Stimulated activated CD4-positive, alpha-beta T cell treated with anti-CD3 and anti-CD28 coated beads, Interleukin-15, amount 100 ng/mL, for 24 hours (primary cell): ENCODE measurements around the gene CCR7.

ENCODE experiments used
- DNase-seq: peaks from one replicate; pipeline ENCODE4 v3.0.0-alpha.2; 2020

The CCR7 gene

DNA sequence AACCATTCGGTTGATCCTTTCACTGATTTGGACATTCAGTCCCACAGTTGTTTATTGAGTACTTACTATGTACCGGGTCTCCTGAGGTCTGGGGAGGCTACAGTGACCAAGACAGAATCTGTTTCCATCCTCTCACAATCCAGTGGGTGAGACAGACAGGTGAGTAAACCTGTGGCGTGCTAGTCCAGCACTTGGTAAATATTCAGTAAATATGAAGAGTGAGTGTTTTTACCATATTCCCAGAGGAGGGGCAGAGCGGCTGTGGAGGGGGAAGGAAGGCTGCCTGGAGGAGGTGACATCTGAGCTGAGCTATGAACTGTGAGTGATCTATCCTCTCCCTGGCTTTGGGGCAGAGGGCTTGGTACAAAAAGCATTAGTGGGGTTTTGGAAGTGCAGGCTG, 31.4 kb downstream of the CCR7 start:
- no peak for DNase-seq

DNA sequence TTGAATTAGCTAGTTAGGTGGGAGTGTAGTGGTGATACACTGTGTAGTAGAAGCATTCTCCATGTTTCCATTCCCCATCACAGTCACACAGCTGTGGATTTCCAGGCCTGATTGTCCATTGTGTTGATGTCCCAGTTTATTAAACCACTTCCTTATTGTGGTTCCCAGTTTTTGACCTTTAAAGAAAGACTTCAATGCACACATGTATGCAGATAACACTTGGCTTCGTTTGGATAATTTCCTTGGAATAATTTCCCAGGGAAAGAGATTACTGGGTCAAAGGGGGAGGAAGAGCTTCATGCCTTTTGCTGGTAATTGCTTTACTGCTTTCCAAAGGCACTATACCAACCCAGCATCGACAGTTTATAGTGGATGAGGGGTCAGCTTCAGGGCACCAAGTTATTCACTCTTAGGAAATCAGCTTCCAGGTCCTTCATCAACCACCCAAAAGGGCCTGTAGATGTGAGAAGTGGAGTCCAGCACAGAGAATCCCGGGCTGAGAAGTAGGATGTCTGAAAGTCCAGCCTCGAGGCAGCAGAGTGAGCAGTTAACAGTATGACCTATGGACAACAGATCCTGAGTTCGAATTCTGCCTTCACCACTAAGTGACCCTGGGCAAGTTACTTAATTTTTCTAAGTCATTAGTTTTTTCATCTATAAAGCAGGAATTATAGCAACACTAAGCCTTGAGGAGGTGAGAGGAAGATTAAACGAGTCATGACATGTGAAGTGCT, 32.6 kb downstream of the CCR7 start:
- no peak for DNase-seq

DNA sequence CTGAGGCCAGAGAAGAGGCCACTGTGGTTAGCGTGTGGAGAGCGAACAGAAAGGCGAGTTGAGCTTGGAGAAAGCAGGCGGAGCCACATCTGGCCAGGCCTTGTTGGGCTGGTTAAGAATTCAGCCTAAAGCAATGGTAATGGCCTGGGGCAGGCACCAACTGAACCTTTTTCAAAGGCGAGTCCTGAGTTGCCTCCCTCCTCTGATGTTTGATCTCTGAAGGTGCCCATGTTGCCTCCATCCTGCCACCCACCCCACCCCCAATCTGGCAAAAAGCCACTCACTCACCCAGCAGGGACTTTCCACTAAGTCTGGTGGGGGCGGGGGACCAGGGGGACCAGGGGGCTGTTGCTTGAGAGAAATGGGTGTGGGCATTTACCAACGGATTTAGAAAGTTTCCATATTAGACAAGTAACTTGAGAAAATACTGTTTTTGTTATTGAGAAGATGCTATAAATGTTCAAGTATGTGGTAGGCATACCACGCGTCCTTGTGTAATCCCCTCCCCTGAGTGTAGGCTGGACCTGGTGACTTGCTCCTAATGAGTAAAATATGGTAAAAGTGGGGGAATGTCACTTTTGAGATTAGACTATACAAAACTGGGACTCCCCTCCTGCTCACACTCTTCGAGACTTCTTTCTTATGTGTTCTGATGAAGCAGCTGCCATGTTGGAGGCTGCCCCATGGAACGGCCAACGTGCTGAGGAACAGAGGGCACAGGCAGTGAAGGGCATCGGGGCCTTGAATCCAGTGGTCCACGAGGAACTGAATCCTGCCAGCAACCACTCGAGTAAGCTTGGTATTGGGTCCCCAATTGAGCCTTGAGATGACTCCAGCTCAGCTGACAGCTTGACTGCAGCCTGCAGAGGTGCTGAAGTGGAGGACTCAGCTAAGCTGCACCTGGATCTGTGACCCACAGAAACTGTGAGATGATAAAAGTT, 34.0 kb downstream of the CCR7 start:
- peak; percentile 89 for DNase-seq

DNA sequence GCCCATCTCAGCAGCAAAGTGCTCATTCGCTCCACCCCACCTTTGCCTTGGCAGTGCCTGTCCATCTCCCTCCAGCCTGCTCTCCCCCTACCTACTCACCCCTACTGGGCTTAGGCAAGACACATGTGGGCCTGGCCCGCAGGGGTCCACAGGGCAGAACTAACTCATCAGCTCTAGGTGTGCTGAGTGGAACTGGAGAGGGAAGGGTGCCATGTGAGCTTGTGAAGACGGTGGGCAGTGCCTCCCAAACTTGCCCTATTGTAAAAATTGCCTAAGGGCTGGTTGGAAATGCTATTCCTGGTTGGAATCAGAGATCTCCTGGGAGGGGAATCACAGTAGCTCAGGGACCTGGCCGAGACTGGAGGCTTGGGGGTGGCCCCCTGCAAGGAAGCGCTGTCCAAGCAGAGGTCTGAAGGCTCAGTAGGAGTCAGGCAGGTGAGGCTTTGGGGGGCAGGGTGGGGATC, 34.7 kb downstream of the CCR7 start:
- no peak for DNase-seq

DNA sequence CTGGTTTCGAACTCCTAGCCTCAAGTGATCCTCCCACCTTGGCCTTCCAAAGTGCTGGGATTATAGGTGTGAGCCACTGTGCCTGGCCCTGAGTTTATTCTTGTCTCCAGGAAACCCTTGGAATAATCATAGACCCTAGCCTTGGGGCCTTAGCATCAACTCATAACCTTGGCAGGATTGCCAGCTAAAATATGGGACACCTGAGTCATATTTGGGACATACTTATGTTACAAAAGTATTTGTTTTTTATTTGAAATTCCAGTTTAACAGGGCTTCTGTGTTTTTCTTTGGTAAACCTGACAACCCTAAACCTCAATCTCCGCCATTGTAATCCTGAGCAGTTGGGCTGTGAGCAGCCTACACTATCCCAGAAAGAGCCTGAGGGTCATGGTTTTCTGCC, 35.3 kb downstream of the CCR7 start:
- DNase-seq = no peak

DNA sequence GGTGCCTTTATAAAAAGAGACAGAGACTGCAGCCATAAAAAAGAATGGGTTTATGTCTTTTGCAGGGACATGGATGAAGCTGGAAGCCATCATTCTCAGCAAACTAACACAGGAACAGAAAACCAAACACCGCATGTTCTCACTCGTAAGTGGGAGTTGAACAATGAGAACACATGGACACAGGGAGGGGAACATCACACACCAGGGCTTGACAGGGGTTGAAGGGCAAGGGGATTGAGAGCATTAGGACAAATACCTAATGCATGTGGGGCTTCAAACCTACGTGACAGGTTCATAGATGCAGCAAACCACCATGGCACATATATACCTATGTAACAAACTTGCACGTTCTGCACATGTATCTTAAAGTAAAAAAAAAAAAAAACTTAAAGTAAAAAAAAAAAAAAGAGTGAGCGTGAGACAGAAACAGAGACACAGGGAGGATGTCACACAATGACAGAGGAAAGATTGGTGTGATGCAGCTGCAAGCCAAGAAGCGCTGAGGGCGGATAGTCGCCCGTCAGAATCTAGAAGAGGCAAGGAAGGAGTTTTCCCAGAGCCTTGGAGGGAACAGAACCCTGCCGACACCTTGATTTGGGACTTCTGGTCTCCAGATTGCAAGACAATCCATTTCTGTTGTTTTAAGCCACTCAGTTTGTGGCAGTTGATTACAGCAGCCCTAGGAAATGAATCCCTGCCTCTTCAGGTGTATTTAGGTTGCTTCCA, 36.4 kb downstream of the CCR7 start:
- no peak for DNase-seq

DNA sequence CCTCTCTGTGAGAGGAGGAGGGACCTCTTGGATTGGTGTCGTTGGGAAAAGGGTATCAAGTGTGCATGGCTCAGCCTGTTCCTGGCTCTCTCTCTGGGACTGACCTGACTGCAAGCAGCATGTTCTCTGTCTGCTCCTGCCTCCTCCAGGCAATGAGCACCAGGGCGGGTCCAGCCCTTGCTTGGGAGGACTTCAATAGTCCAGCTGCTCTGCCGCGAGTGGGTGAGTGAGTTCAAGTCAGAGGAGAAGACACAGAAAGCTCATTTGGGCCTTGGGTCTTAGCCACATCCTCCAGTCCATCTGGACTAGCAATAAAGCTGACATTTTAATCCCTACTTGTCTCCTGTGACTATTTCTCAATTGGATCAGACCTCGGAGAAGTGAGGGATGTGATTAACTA, 38.6 kb downstream of the CCR7 start:
- no peak for DNase-seq

DNA sequence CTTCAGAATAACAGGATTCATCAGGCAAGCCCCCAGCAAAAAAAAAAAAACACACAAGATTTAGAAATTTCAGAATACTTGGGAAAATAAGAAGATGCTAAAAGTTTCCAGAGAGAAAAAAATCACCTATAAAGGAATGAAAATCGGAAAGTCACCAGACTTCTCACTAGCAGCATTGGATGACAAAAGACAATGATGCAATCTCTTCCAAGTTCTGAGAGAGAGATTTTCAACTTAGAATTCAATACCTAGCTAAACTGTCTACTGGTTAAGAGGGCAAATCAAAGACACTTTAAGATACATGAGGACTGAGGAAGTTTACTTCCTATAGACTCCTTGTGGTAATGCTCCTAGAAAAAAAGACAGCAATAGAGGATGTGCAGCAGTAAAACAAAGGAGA, 40.0 kb downstream of the CCR7 start:
- DNase-seq = no peak

DNA sequence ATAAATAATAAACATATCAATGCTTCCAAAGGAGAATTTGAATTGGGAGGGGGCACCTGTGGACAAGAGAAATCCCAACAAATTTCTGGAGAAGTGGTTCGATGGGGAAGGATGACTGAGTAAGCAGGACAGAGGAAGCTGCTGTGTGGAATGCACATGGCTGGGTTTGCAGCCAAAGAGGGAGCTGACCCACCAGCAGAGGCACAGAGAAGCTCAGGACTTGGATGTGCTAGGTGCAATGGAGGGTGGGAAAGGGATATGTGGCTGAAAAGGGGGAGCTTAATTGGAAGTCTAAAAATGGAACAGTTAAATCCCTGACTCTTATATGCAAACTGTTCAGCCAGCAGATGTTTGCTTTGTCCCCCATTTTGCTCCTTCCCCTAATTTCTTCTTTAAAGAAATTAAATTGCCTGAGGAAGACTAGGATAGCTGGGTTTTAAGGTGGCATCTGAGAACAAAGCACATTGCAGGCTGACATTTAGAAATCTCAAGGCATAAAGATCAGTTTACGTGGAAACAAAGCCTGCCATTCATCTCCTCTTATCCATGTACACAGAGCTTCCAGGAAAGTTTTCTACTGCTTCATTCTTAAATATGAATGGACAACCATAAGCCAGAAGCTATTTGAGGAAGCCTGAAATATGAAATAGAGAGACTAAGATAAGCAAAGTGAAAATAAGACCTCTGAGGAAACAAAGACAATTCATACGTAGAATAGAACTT, 40.9 kb downstream of the CCR7 start:
- no peak for DNase-seq

DNA sequence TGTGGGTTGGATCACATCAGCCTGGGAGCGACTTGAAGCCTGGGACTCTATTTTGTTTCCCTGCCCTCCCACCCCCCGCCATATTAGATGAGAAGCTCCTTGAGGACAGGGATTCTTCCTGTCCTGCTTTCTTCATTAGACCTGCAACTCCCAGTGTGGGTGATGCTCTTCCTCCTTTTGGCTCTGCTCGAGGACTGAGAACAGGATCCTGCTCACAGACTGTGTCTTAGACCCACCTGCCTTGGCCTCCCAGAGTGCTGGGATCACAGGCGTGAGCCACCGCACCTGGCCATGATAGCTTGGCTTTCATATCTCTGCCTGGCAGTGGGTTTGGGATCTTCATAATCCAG, 42.3 kb downstream of the CCR7 start:
- DNase-seq = no peak

DNA sequence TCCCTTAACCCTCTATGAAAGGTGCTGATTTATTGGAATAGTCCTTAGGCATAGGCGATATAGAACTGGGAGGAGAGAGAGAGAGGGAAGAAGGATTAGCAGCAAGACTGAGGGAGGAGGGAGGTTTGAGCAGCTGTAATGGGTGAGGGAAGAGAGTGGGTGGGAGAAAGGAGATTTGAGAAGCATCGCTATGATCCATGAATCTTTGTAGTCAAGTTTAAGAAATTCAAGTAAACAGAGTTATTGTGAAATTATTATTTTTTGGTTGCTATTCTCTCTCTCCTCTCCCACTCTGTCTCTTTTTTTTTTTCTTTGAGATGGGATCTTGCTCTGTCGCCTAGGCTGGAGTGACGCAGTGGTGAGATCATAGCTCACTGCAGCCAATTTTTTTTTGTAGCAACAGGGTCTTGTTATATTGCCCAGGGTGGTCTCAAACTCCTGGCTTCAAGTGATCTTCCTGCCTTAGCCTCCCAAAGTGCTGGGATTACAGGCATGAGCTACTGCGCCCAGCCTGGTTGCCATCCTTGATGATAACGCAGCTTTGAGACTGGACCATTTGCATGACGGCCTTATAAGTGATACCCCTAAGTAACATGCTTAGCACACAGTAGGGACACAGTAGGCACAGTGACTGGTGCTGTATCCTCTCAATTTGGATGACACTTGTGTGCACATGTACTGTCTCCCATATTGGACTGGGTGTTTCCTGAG, 42.9 kb downstream of the CCR7 start:
- no peak for DNase-seq

DNA sequence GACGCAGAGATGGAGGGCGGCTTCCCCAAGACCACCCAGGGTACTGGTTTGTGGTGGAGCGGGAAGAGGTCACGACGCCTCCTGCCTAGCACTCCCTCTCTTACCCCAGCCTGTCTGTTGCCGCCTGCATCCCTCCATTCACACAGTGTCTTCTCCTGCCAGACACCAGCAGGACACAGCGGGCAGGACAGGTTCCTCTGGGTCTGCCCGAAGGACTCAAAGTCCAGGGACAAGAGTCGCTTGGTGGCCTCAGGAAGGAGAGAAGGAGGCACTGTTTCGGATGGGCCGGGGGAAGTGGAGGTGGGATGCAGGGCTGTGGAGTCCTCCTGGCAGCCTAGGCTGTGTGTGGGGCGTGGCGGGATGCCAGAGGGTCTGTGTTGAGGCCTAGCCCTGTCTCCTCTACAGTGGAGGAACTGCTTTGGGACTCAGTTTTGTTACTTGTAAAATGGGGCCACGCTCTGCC, 44.2 kb downstream of the CCR7 start:
- DNase-seq = no peak

DNA sequence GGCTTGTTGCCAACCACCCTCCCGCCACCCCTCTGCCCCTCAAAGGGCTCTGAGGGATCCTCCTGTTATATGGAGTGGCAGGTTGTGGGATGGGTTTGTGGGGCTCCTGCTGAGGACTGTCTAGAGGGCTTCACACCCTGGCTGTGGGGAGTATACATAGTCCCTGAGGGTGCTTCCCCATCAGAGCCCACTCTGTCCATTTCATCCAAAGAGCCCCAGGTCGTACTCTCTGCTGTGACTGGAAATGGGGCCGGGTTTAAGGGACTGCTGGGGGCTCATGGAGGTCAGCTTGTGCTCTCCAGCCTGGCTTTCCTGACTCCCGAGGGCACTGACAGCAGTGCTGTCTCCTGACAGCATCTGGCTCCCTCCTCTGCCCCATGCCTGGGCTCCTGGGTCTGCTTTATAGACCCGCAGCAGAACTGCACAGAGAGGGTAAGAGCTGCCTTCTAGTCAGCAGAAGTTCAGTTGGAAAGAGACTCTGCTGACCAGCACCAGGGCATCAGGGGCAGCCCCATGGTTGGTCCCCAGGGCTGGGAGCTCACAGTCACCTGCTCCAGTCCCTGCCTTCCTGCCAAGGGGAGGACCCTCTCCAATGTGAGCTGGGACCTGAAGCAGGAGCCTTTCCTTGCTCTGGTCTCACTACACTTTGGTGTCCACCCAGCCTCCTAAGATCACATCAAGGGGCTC, 46.0 kb downstream of the CCR7 start:
- DNase-seq = no peak

DNA sequence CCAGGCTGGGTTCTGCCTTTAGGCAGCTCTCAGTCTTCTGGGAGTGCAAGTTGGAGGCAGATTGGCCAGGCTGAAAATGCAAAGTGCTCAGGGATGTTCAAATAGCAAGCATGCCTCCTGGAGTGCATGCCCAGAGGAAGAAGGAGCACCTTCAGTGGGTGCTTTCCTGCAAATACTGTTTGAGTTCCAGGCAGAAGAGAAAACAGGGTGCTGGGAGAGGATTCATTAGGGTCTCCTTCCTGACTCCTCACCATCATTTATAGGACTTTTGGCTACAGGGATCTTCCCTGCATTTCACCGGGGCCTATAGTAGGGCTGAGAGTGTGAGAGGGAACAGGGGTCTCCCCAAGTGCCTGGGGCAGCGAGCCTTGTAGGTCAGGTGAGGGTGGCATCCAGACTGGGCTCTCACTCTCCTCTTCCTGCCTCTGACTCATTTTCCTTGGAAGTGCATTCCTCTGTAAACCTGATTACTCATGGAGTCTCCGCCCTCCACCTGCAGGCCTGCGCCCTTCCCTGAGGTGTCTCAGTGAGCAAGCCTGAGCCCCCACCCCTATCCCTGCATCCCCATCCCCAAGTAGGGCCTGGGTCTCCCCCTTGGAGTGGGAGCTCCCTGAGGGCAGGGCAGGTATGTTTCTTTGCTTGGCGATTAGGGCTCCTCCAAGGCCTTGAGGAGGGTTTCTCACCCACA, 46.7 kb downstream of the CCR7 start:
- no peak for DNase-seq

DNA sequence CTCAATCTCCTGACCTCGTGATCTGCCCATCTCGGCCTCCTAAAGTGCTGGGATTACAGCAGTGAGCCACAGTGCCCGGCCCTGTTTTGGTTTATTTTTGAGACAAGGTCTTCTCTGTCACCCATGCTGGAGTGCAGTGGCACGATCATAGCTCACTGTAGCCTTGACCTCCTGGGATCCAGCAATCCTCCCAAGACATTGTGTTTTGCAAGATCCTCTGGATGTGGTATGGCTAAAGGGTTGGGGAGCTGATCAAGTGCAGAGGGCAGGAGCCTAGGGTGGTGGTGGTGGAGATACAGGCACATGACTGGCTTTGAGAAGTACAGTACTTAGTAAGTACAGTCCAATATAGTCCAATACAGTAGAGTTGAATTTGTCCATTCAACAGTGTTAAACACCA, 47.3 kb downstream of the CCR7 start:
- DNase-seq = no peak

DNA sequence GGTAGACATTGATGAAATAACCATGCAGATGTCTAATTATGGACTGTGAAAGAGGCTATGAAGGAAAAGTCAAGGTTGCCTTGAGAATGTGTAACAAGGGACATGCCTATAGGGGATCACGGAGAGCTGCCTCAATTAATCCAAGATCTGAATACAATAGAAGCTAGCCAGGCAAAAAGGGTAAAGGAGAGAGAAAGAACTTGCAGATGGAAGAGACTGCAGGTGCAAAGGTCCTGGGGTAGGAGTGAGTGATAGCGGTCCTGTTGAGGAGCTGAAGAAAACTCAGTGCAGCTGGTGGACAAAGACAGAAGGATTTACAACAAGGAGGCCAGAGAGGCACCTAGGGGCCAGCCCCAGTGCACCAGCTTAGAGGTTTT, 48.0 kb downstream of the CCR7 start:
- DNase-seq = no peak

DNA sequence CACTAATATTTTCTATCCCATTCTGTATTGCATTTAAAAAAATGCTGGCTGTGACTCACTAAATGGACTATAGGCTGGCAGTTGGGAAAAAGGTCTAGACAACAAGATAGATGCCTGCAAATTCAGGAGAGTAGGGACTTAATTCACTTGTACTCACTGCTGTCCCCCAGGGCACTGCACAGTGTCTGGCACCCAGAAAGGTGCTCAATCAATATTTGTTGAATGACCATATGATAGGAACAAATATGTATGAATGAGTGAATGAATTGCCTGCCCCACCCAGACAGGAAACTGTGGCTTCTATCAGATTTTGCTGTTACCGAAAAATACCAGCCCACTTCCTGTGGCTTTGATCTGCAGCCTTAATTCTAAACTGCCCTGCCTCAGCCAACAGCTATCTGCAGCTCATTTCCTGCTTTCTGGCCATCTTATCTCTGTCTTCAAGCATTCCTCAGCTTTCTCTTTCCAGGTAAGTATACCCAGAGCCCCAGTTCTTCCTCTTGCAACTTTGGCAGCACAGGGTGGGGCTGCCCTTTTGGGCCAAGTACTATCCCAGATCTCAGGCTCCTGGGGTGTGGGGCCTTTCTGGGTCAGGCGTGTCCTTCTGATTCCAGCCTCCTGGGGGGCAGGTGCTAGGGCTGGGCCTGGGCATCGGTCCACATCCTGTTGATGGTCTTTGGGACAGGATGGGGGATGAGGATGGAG, 48.5 kb downstream of the CCR7 start:
- DNase-seq = peak; percentile 70

DNA sequence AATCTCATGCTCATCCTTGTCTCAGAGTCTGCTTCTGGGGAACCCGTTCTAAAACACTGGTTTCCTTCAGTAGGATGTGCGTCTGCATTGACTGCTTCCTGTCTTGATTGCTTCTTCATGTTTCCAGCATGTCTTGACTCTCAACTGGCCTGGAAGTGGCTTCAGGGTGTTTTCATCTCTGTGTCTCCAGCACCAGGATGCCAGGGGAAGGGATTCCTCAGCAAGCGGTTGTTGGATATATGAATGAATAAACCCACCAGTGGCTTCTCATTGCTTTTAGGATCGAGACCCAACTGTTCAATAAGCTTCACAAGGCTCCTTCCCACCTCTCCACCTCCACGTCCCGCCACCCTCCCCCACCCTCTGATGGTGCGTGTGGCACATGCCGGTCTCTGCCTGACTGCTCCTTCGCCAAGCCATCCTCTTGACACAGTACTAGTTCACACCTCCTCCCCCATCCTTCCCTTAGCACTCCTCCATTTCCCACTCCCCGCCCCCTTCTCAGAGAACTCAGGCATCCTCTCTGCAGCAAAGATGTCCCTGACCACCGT, 49.7 kb downstream of the CCR7 start:
- DNase-seq = peak; percentile 65

DNA sequence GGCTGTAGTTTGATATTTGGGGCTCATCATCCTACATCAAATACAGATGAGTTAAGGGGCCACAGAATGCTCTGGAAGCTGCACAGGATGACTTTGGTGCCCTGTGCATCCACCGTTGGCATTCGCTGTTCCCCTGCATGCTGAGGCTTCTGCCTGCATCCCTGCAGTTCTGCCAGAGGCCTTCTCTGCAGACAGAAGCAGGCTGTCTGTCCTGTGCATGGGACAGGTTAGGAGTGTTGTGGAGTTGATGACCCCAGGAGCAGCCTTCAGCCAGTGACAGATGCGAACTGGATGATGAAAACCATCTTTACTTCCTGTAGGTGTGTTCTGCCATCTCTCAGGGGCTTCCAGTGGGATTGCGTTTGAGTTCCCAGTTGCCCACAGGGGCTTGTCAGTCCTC, 50.3 kb downstream of the CCR7 start:
- no peak for DNase-seq
